Measurements from ENCODE around the gene CDKAL1. TPM values are rescaled to one million over a fixed set of nuclear protein-coding genes. Genes with fewer than 3 reads are reported as not detected.

CDKAL1 gene
- total and polyA plus RNA-seq, 2 donors (not counting 3 experiments of a cell fraction or from before 2014, with no cell fraction given), result 6.1 to 20.5 TPM

DNA sequence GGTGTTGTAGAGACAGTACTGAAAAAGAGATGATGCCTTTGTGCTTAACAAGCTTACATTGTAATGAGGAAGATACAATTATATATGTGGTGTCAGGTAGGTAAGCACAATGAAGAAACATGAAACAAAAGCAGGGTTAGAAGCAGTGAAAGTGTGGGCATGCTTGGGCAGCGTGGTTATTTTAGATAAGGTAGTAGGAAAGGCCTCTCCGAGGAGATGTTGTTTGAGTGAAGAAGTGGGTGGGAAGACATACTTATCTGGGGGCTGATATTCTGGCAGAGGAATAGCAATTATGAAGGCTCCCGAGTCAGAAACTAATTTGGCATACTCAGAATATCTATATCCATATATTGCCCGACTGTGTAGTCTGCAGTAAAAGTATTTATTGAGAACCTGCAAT is 4.7 kb downstream of the CDKAL1 start:
- H3K27ac ChIP-seq (ENCODE audit: insufficient read depth, low read depth, low read length), result no peak overlapping the region
- ChIA-PET CTCF (no interaction called here), POLR2A (no interaction called here)
- intact Hi-C loops (cut with micrococcal nuclease) (no loop called here), dilution Hi-C loops (cut with MboI; ENCODE audit: extremely low pct_ligation_motif_present, low sequenced_read_pairs) (no loop called here)
- TF ChIP-seq, protein P1, sequence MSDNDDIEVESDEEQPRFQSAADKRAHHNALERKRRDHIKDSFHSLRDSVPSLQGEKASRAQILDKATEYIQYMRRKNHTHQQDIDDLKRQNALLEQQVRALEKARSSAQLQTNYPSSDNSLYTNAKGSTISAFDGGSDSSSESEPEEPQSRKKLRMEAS (IDR thresholded peaks at IDR 0.05; ENCODE audit: insufficient read depth, insufficient read length), result no peak
- no peak for TF ChIP-seq GATA2 (IDR thresholded peaks at IDR 0.05; ENCODE audit: insufficient read depth, insufficient read length, low read depth, low read length)
- no peak for TF ChIP-seq POLR2AphosphoS5 (IDR thresholded peaks at IDR 0.05; ENCODE audit: insufficient read depth, low read depth, low read length)
- TF ChIP-seq CTCF (IDR thresholded peaks at IDR 0.05; ENCODE audit: extremely low read depth in 1 of 2, insufficient read depth in 1 of 2, low read depth in 1 of 2, low read length in 2 of 2), result no peak
- no peak for TF ChIP-seq POLR2A (IDR thresholded peaks at IDR 0.05; ENCODE audit: low read depth, low read length)
- TF ChIP-seq JUN (IDR thresholded peaks at IDR 0.05; ENCODE audit: borderline replicate concordance, insufficient read depth, insufficient read length, low read depth), result no peak
- TF ChIP-seq EZH2 (IDR thresholded peaks at IDR 0.05; ENCODE audit: borderline replicate concordance, low read depth, low read length, severe bottlenecking), result no peak
- TF ChIP-seq MYC (IDR thresholded peaks at IDR 0.05; ENCODE audit: low read depth, low read length), result no peak
- no peak for TF ChIP-seq FOS (IDR thresholded peaks at IDR 0.05; ENCODE audit: borderline replicate concordance, insufficient read depth, low read length)
- H3K36me3 ChIP-seq (ENCODE audit: control insufficient read depth in 2 of 2, extremely low read depth in 1 of 2, insufficient read depth in 2 of 2, low read length in 2 of 2), result no peaks in the 10 kb centered on the region
- no peak for DNase-seq (ENCODE audit: low read depth, low spot score)
- peaks cover 55% of the 10 kb centered on the region for H3K79me2 ChIP-seq (ENCODE audit: control insufficient read depth, insufficient read depth, low read length)
- no TSS peak for BruUV-seq (replicated peaks)
- H3K4me1 ChIP-seq (ENCODE audit: control insufficient read depth, extremely low read depth, insufficient read depth, low read length), result peaks cover 16% of the 10 kb centered on the region
- no peak overlapping the region for H2AFZ ChIP-seq (ENCODE audit: low read depth, low read length)
- no peak overlapping the region for H3K4me2 ChIP-seq (ENCODE audit: insufficient read depth, low read length)
- no peak for FAIRE-seq
- no peak overlapping the region for H3K4me3 ChIP-seq (replicated peaks in 1 of 3; ENCODE audit: insufficient read depth in 1 of 3, low read depth in 1 of 3, low read length in 3 of 3)
- H3K9me1 ChIP-seq (replicated peaks; ENCODE audit: control insufficient read depth, extremely low read depth, insufficient read depth, low read length), result no peaks in the 10 kb centered on the region
- H3K27me3 ChIP-seq (ENCODE audit: control insufficient read depth in 2 of 2, insufficient read depth in 2 of 2, low read length in 2 of 2), result no peaks in the 10 kb centered on the region
- no peaks in the 10 kb centered on the region for H3K9me3 ChIP-seq (replicated peaks; ENCODE audit: control insufficient read depth, insufficient read depth, low read length)
- H4K20me1 ChIP-seq (replicated peaks; ENCODE audit: control insufficient read depth, extremely low read depth, insufficient read depth, low read length), result no peaks in the 10 kb centered on the region
- no peak overlapping the region for H3K9ac ChIP-seq (replicated peaks; ENCODE audit: extremely low read depth, insufficient read depth, low read length)
